HG03457 (cell line): Measurements from ENCODE around the gene BDH2.
A peak's percentile ranks its signal among the peaks of the same experiment; 100 is the strongest.

Source experiments
- ATAC-seq: cut with Tn5 transposase; IDR thresholded peaks from one replicate; pipeline ENCODE4 v1.9.1; 2021; ENCODE audit warnings: moderate number of reproducible peaks; ENCODE audit not compliant: unreplicated experiment

Gene BDH2

GRCh38 chr4:103099691-103100392, at the start of gene BDH2:
Gene BDH2 (minus strand): TSS chr4:103099834. CDS start chr4:103096254, 3,580 bp downstream.
- ATAC-seq = peak; percentile 92

- no peak for ATAC-seq
These were observed 45.3 kb upstream of the BDH2 start for GRCh38 chr4:103144926-103145325.

- no peak for ATAC-seq
These were observed 37.8 kb upstream of the BDH2 start for GRCh38 chr4:103137446-103137827.

- no peak for ATAC-seq
These were observed 37.2 kb upstream of the BDH2 start for GRCh38 chr4:103136671-103137445.

GRCh38 chr4:103129174-103129573, 29.5 kb upstream of the BDH2 start:
- no peak for ATAC-seq

GRCh38 chr4:103126126-103126525, 26.5 kb upstream of the BDH2 start:
- no peak for ATAC-seq

- ATAC-seq = no peak
These were observed 23.5 kb upstream of the BDH2 start for GRCh38 chr4:103123114-103123513.

- no peak for ATAC-seq
These were observed 18.5 kb upstream of the BDH2 start for GRCh38 chr4:103118166-103118565.

GRCh38 chr4:103111598-103111997, 12.0 kb upstream of the BDH2 start:
- no peak for ATAC-seq

GRCh38 chr4:103108542-103108941, 8.9 kb upstream of the BDH2 start:
- no peak for ATAC-seq

- no peak for ATAC-seq
These were observed 6.1 kb upstream of the BDH2 start for GRCh38 chr4:103105558-103106356.

- ATAC-seq = no peak
These were observed 5.3 kb upstream of the BDH2 start for GRCh38 chr4:103104886-103105285.

- ATAC-seq = no peak
These were observed 1.1 kb upstream of the BDH2 start for GRCh38 chr4:103100691-103101090.

GRCh38 chr4:103098756-103099440, 736 bp downstream of the BDH2 start:
- no peak for ATAC-seq

- no peak for ATAC-seq
These were observed 1.3 kb downstream of the BDH2 start for GRCh38 chr4:103098341-103098740.

GRCh38 chr4:103097112-103097511, 2.5 kb downstream of the BDH2 start:
- no peak for ATAC-seq

- ATAC-seq = no peak
These were observed 4.6 kb downstream of the BDH2 start for GRCh38 chr4:103095080-103095479.

- no peak for ATAC-seq
These were observed 7.4 kb downstream of the BDH2 start for GRCh38 chr4:103092245-103092644.

GRCh38 chr4:103091601-103092223, 7.9 kb downstream of the BDH2 start:
- ATAC-seq = peak; percentile 51

- no peak for ATAC-seq
These were observed 10.2 kb downstream of the BDH2 start for GRCh38 chr4:103089481-103089880.

GRCh38 chr4:103086551-103086950, 13.1 kb downstream of the BDH2 start:
- no peak for ATAC-seq
